Forelimb muscle (tissue), 1 donor: ENCODE data around the gene ASPHD2. TPM values are rescaled to one million over a fixed set of nuclear protein-coding genes. Genes with fewer than 3 reads are reported as not detected.
"Not testable (repeated sequence)": the region's sequence is repeated elsewhere in the genome, so short reads cannot be mapped to it uniquely, and the experiment has no call there.

Experiments used
- DNase-seq: peaks from one replicate; pipeline ENCODE4 v3.0.0-alpha.2; 2013; ENCODE audit warnings: low read depth
- polyA plus RNA-seq: library from polyadenylated mRNA; unstranded; fragments of 120-200 nt; gene quantifications from one replicate; pipeline ENCODE4 v1.2.1, GENCODE V29; 2013; ENCODE audit not compliant: insufficient read length

The ASPHD2 gene
- 1.0 TPM for polyA plus RNA-seq

GRCh38 chr22:26428515-26429457 lies at the start of gene ASPHD2:
Gene ASPHD2 (plus strand): TSS chr22:26429260. CDS start chr22:26433616, 4,356 bp downstream.
- peak; percentile 43 for DNase-seq

- no peak for DNase-seq
Observed at GRCh38 chr22:26380072-26380830, 48.8 kb upstream of the ASPHD2 start.

GRCh38 chr22:26382782-26383181 lies 46.3 kb upstream of the ASPHD2 start:
- no peak for DNase-seq

GRCh38 chr22:26383968-26384556 lies 45.0 kb upstream of the ASPHD2 start:
- DNase-seq, result no peak

- DNase-seq, result no peak
Observed at GRCh38 chr22:26385164-26385563, 43.9 kb upstream of the ASPHD2 start.

GRCh38 chr22:26389125-26389524 lies 39.9 kb upstream of the ASPHD2 start:
- DNase-seq, result no peak

- no peak for DNase-seq
Observed at GRCh38 chr22:26391091-26391490, 38.0 kb upstream of the ASPHD2 start.

- no peak for DNase-seq
Observed at GRCh38 chr22:26391623-26392022, 37.4 kb upstream of the ASPHD2 start.

GRCh38 chr22:26393929-26394328 lies 35.1 kb upstream of the ASPHD2 start:
- DNase-seq, result no peak

- no peak for DNase-seq
Observed at GRCh38 chr22:26394777-26395176, 34.3 kb upstream of the ASPHD2 start.

GRCh38 chr22:26395926-26396325 lies 33.1 kb upstream of the ASPHD2 start:
- no peak for DNase-seq

- no peak for DNase-seq
Observed at GRCh38 chr22:26398741-26399153, 30.3 kb upstream of the ASPHD2 start.

- DNase-seq, result no peak
Observed at GRCh38 chr22:26399289-26399688, 29.8 kb upstream of the ASPHD2 start.

- DNase-seq, result no peak
Observed at GRCh38 chr22:26401726-26402125, 27.3 kb upstream of the ASPHD2 start.

GRCh38 chr22:26404851-26405421 lies 24.1 kb upstream of the ASPHD2 start:
- no peak for DNase-seq

GRCh38 chr22:26406118-26406517 lies 22.9 kb upstream of the ASPHD2 start:
- no peak for DNase-seq

GRCh38 chr22:26408562-26409220 lies 20.4 kb upstream of the ASPHD2 start:
- DNase-seq, result not testable (repeated sequence)

- peak; percentile 40 for DNase-seq
Observed at GRCh38 chr22:26409719-26410335, 19.2 kb upstream of the ASPHD2 start.

- no peak for DNase-seq
Observed at GRCh38 chr22:26410386-26410785, 18.7 kb upstream of the ASPHD2 start.

GRCh38 chr22:26414347-26414746 lies 14.7 kb upstream of the ASPHD2 start:
- no peak for DNase-seq

GRCh38 chr22:26416256-26416655 lies 12.8 kb upstream of the ASPHD2 start:
- no peak for DNase-seq
